Brain microvascular endothelial cell (primary cell): ENCODE data around the gene ADK.

Experiments used
- DNase-seq: peaks from one replicate; pipeline ENCODE4 v3.0.0-alpha.2; 2020
- H3K27ac ChIP-seq: fragments of 250-450 bp; sonication (Bioruptor Pico); 2 replicates; pipeline ENCODE4 v1.5.1; 2020; ENCODE audit warnings: mild to moderate bottlenecking, moderate library complexity
- H3K27me3 ChIP-seq: fragments of 250-450 bp; sonication (Bioruptor Pico); replicated peaks from 2 replicates; pipeline ENCODE4 v1.5.1; 2020; ENCODE audit warnings: mild to moderate bottlenecking
- H3K36me3 ChIP-seq: fragments of 250-450 bp; sonication (Bioruptor Pico); replicated peaks from 2 replicates; pipeline ENCODE4 v1.5.1; 2020; ENCODE audit warnings: mild to moderate bottlenecking
- H3K4me3 ChIP-seq: 2 replicates; pipeline ENCODE4 v1.5.1; 2011; ENCODE audit warnings: low read depth, mild to moderate bottlenecking, control low read depth, low read length, moderate library complexity
- CTCF ChIP-seq: IDR thresholded peaks from 2 replicates; pipeline ENCODE4 v1.5.1; 2011; ENCODE audit warnings: low read depth, mild to moderate bottlenecking, moderate library complexity, low read length, control low read depth, inconsistent platforms; ENCODE audit errors: missing control alignments
- in situ Hi-C: cut with HindIII; loops from 2 replicates; pipeline ENCODE4 v1.10.0; 2017; ENCODE audit warnings: low sequenced_read_pairs, low pct_ligation_motif_present

The ADK gene

GRCh38 chr10:74586088-74586585 lies 435.1 kb downstream of the ADK start:
- H3K27me3 ChIP-seq, result no peaks in the 10 kb centered on the region
- H3K27ac ChIP-seq, result no peak overlapping the region
- DNase-seq, result no peak
- TF ChIP-seq CTCF, result no peak
- in situ Hi-C loops, result no loop called here
- no peak overlapping the region for H3K4me3 ChIP-seq
- no peaks in the 10 kb centered on the region for H3K36me3 ChIP-seq

GRCh38 chr10:74587109-74587854 lies 436.3 kb downstream of the ADK start:
- no peak for TF ChIP-seq CTCF
- no peak for DNase-seq

GRCh38 chr10:74589226-74589673 lies 438.2 kb downstream of the ADK start:
- Histone ChIP-seq H3K4me3 (no peak overlapping the region), H3K27me3 (no peaks in the 10 kb centered on the region), H3K27ac (peak overlapping the region; percentile 33), H3K36me3 (no peaks in the 10 kb centered on the region)
- in situ Hi-C loops, result no loop called here
- TF ChIP-seq CTCF, result no peak
- DNase-seq, result peak; percentile 97

More at GRCh38 chr10:74587109-74587854, 436.3 kb downstream of the ADK start:
- in situ Hi-C loops, result no loop called here
- H3K27me3 ChIP-seq, result no peaks in the 10 kb centered on the region
- no peak overlapping the region for H3K4me3 ChIP-seq
- H3K27ac ChIP-seq, result no peak overlapping the region
- H3K36me3 ChIP-seq, result no peaks in the 10 kb centered on the region

GRCh38 chr10:74589851-74590250 lies 438.8 kb downstream of the ADK start:
- H3K36me3 ChIP-seq, result no peaks in the 10 kb centered on the region
- no peaks in the 10 kb centered on the region for H3K27me3 ChIP-seq
- no peak overlapping the region for H3K4me3 ChIP-seq
- TF ChIP-seq CTCF, result no peak
- H3K27ac ChIP-seq, result peak overlapping the region; percentile 30
- DNase-seq, result no peak
- in situ Hi-C loops, result no loop called here

- DNase-seq, result peak; percentile 8
- Histone ChIP-seq H3K36me3 (no peaks in the 10 kb centered on the region), H3K4me3 (no peak overlapping the region), H3K27ac (no peak overlapping the region), H3K27me3 (no peaks in the 10 kb centered on the region)
- no peak for TF ChIP-seq CTCF
- in situ Hi-C loops, result no loop called here
Measured at GRCh38 chr10:74593470-74593869, 442.4 kb downstream of the ADK start.
